Stimulated activated CD8-positive, alpha-beta memory T cell treated with anti-CD3 and anti-CD28 coated beads, Interleukin-2, amount 100 ng/mL, for 48 hours (primary cell): Measurements from ENCODE around the gene RNH1.

Experiments used
- DNase-seq, 2 donors: peaks; one replicate each; pipeline ENCODE4 v3.0.0-alpha.2; 2020; ENCODE audit warnings: low read depth in 2 of 2

The RNH1 gene

GRCh38 chr11:499201-500076, 7.6 kb downstream of the RNH1 start:
- no peak for DNase-seq

GRCh38 chr11:498297-499181, 8.5 kb downstream of the RNH1 start:
- no peak for DNase-seq

GRCh38 chr11:497565-498296, 9.3 kb downstream of the RNH1 start:
- DNase-seq: no peak

- DNase-seq: no peak
These were observed 10.0 kb downstream of the RNH1 start for GRCh38 chr11:496834-497564.

- no peak for DNase-seq
These were observed 11.5 kb downstream of the RNH1 start for GRCh38 chr11:495537-495931.

- no peak for DNase-seq
These were observed 12.1 kb downstream of the RNH1 start for GRCh38 chr11:494761-495536.

- no peak for DNase-seq
These were observed 14.4 kb downstream of the RNH1 start for GRCh38 chr11:492427-493226.

GRCh38 chr11:491358-491757, 15.7 kb downstream of the RNH1 start:
- DNase-seq: no peak

- no peak for DNase-seq
These were observed 16.1 kb downstream of the RNH1 start for GRCh38 chr11:490930-491260.

- DNase-seq: no peak
These were observed 16.7 kb downstream of the RNH1 start for GRCh38 chr11:490186-490929.

- DNase-seq: no peak
These were observed 17.3 kb downstream of the RNH1 start for GRCh38 chr11:489610-490185.

GRCh38 chr11:488992-489391, 18.1 kb downstream of the RNH1 start:
- no peak for DNase-seq

- no peak for DNase-seq
These were observed 18.5 kb downstream of the RNH1 start for GRCh38 chr11:488579-488978.

- DNase-seq: no peak
These were observed 19.0 kb downstream of the RNH1 start for GRCh38 chr11:488062-488461.

GRCh38 chr11:487571-488021, 19.4 kb downstream of the RNH1 start:
- no peak for DNase-seq

- no peak for DNase-seq
These were observed 20.9 kb downstream of the RNH1 start for GRCh38 chr11:486189-486588.

GRCh38 chr11:484616-485015, 22.4 kb downstream of the RNH1 start:
- DNase-seq: no peak

- DNase-seq: no peak
These were observed 27.7 kb downstream of the RNH1 start for GRCh38 chr11:479311-479710.
